Keratinocyte (primary cell): Measurements from ENCODE around the gene MAPKAPK3. TPM values are rescaled to one million over a fixed set of nuclear protein-coding genes. Genes with fewer than 3 reads are reported as not detected.

Source experiments
- DNase-seq: peaks from one replicate; pipeline ENCODE4 v3.0.0-alpha.2; 2011; ENCODE audit warnings: low read depth, missing footprints, low spot score
- FAIRE-seq: peaks from 2 replicates; lab custom pipeline; 2011; peaks lifted over from hg19 to GRCh38; lab: Jason Lieb, UNC
- H2AFZ ChIP-seq: 2 replicates; pipeline ENCODE4 v1.6.0; 2012; ENCODE audit warnings: low read length, control low read depth, inconsistent platforms; ENCODE audit not compliant: control insufficient read depth
- H3K27ac ChIP-seq: 2 replicates; pipeline ENCODE4 v1.5.1; 2011; ENCODE audit warnings: low read length; ENCODE audit not compliant: control insufficient read depth, insufficient read depth
- H3K27me3 ChIP-seq: 3 replicates; pipeline ENCODE4 v1.6.0; 2011; ENCODE audit warnings: low read length; ENCODE audit not compliant: control insufficient read depth, insufficient read depth; ENCODE audit errors: extremely low read depth
- H3K36me3 ChIP-seq, 2 experiments: 2 replicates in 1 of 2; 3 replicates in 1 of 2; pipeline ENCODE4 v1.5.1; 2011; ENCODE audit warnings: low read length in 2 of 2, mild to moderate bottlenecking in 1 of 2; ENCODE audit not compliant: control insufficient read depth in 2 of 2, insufficient read depth in 2 of 2; ENCODE audit errors: extremely low read depth in 1 of 2
- H3K4me1 ChIP-seq: 3 replicates; pipeline ENCODE4 v1.5.1; 2011; ENCODE audit warnings: low read length; ENCODE audit not compliant: control insufficient read depth, insufficient read depth; ENCODE audit errors: extremely low read depth
- H3K4me2 ChIP-seq: 3 replicates; pipeline ENCODE4 v1.6.0; 2011; ENCODE audit warnings: low read depth, low read length; ENCODE audit not compliant: control insufficient read depth, insufficient read depth; ENCODE audit errors: extremely low read depth
- H3K4me3 ChIP-seq, 3 experiments: fragments of 200-600 bp in 1 of 3; sonication (generic) in 1 of 3; 2 replicates in 2 of 3; 3 replicates in 1 of 3; pipeline ENCODE4 v1.5.1; 2011 to 2016; ENCODE audit warnings: low read length in 3 of 3, mild to moderate bottlenecking in 3 of 3, control low read depth in 2 of 3, inconsistent platforms in 1 of 3, low read depth in 1 of 3, mixed read lengths in 1 of 3, mixed run types in 1 of 3, moderate library complexity in 1 of 3; ENCODE audit not compliant: control insufficient read depth in 2 of 3, insufficient read depth in 2 of 3; ENCODE audit errors: extremely low read depth in 1 of 3
- H3K79me2 ChIP-seq: 2 replicates; pipeline ENCODE4 v1.6.0; 2012; ENCODE audit warnings: low read length; ENCODE audit not compliant: control insufficient read depth, insufficient read depth
- H3K9ac ChIP-seq: 3 replicates; pipeline ENCODE4 v1.6.0; 2011; ENCODE audit warnings: low read length; ENCODE audit not compliant: control insufficient read depth, insufficient read depth; ENCODE audit errors: extremely low read depth
- H3K9me1 ChIP-seq: 3 replicates; pipeline ENCODE4 v1.6.0; 2011; ENCODE audit warnings: low read length; ENCODE audit not compliant: control insufficient read depth, insufficient read depth; ENCODE audit errors: extremely low read depth
- H3K9me3 ChIP-seq: 2 replicates; pipeline ENCODE4 v1.5.1; 2012; ENCODE audit warnings: low read depth, low read length; ENCODE audit not compliant: control insufficient read depth
- H4K20me1 ChIP-seq: 3 replicates; pipeline ENCODE4 v1.6.0; 2011; ENCODE audit warnings: low read length; ENCODE audit not compliant: control insufficient read depth, insufficient read depth; ENCODE audit errors: extremely low read depth
- EZH2 ChIP-seq: IDR thresholded peaks from one replicate; pipeline ENCODE4 v1.6.1; 2012; ENCODE audit warnings: inconsistent platforms, mild to moderate bottlenecking, low read length, moderate library complexity
- dilution Hi-C: fragments of 300-500 bp; cut with MboI; formaldehyde crosslinking; loops from one replicate; pipeline ENCODE4 v1.7.0; 2020; ENCODE audit warnings: low sequenced_read_pairs; ENCODE audit not compliant: extremely low pct_ligation_motif_present
- polyA plus RNA-seq, 5 experiments: library from polyadenylated mRNA; depleted of rRNA in 3 of 5; stranded (reverse) in 3 of 5; stranded (forward) in 1 of 5; unstranded in 1 of 5; fragments of >200 nt; gene quantifications; 1 replicate in 1 of 5; 2 replicates in 3 of 5; 3 replicates in 1 of 5; pipeline versions ENCODE4 v1.2.1 to v1.2.3, GENCODE V29; 2011 to 2012; ENCODE audit warnings: missing spikeins in 2 of 5, low read depth in 1 of 5, low replicate concordance in 1 of 5
- TF ChIP-seq, protein P1 (sequence below), 3 experiments: IDR thresholded peaks in 1 of 3; conservative IDR thresholded peaks in 1 of 3; optimal IDR thresholded peaks in 1 of 3; 2 replicates in 2 of 3; 3 replicates in 1 of 3; pipeline versions ENCODE3 to v1.5.1; 2011; ENCODE audit warnings: low read length in 3 of 3, mild to moderate bottlenecking in 3 of 3, moderate library complexity in 2 of 3, control low read depth in 1 of 3, inconsistent platforms in 1 of 3; ENCODE audit not compliant: insufficient read depth in 2 of 3; ENCODE audit errors: extremely low read depth in 1 of 3

MAPKAPK3 gene
- polyA plus RNA-seq, 1 donor (not counting 4 experiments of a cell fraction or from before 2014, with no cell fraction given): 134 TPM

DNA sequence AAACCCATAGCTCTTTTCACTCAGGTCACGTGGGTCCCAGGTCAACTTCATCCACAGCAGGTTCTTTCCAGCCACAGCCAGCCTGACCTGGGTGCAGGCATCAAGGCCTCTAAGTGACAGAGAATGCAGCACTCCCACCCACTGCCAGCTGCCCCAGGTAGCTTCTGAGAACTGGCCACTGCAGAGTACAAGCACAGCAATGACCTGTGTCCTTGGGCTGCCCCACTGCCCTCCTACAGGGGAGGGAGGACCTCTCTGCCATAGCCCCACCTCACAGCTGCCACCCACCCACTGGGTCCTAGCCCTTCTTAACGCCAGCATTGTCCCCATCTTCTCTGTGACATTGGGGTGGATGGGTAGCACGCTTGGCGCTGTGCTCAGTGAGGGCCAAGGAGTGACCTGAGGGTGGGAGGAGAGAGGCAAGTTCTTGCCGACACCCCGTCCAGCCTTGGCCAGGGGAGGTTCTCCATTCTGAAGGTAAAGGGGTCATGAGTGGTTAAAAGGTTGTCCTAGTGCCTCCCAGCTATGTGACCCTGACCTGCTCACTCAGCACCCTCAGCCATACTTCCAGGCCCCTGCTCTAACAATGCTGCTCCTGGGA lies 17.7 kb upstream of the MAPKAPK3 start:
- Histone ChIP-seq H2AFZ (no peak overlapping the region), H3K36me3 (no peaks in the 10 kb centered on the region), H4K20me1 (no peaks in the 10 kb centered on the region), H3K9me1 (no peaks in the 10 kb centered on the region), H3K4me1 (peaks cover 33% of the 10 kb centered on the region), H3K4me3 (no peak overlapping the region), H3K4me2 (no peak overlapping the region), H3K9ac (no peak overlapping the region), H3K27me3 (no peaks in the 10 kb centered on the region), H3K27ac (no peak overlapping the region), H3K79me2 (no peaks in the 10 kb centered on the region), H3K9me3 (no peaks in the 10 kb centered on the region)
- FAIRE-seq (no peak), DNase-seq (no peak)
- dilution Hi-C loops: no loop called here
- TF ChIP-seq, protein P1, sequence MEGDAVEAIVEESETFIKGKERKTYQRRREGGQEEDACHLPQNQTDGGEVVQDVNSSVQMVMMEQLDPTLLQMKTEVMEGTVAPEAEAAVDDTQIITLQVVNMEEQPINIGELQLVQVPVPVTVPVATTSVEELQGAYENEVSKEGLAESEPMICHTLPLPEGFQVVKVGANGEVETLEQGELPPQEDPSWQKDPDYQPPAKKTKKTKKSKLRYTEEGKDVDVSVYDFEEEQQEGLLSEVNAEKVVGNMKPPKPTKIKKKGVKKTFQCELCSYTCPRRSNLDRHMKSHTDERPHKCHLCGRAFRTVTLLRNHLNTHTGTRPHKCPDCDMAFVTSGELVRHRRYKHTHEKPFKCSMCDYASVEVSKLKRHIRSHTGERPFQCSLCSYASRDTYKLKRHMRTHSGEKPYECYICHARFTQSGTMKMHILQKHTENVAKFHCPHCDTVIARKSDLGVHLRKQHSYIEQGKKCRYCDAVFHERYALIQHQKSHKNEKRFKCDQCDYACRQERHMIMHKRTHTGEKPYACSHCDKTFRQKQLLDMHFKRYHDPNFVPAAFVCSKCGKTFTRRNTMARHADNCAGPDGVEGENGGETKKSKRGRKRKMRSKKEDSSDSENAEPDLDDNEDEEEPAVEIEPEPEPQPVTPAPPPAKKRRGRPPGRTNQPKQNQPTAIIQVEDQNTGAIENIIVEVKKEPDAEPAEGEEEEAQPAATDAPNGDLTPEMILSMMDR (optimal IDR thresholded peaks at IDR 0.05 in 1 of 3, IDR thresholded peaks at IDR 0.05 in 1 of 3, conservative IDR thresholded peaks at IDR 0.05 in 1 of 3; ENCODE audit: extremely low read depth in 1 of 3, insufficient read depth in 2 of 3, low read length in 3 of 3): no peak
- no peak for TF ChIP-seq EZH2

DNA sequence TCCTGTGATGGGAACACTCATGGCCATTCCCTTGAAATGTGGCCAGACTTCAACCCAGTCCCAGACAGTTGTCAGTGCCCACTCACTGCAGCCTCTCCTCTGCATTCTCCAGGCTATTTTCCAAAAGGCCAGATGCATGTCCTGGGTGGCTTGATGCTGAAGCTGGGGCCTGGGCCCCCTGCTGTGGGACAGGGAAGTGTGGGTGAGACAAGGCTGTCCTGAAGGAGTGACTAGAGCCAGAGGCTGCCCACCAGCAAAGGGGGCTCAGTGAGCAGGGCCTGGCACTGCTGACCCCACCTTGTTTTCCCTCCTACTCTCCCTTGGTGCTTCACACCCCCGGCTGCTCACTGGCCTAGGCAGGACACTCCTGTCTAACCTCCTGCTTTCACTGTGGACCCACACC lies 17.2 kb upstream of the MAPKAPK3 start:
- H3K9me1 ChIP-seq: no peaks in the 10 kb centered on the region
- peaks cover 33% of the 10 kb centered on the region for H3K4me1 ChIP-seq
- H3K27ac ChIP-seq: no peak overlapping the region
- H3K4me2 ChIP-seq: no peak overlapping the region
- dilution Hi-C loops: loop anchor here (25.0 kb wide), 1 partner anchor 788 kb away; the partner anchor contains the start of genes MANF and RBM15B
- H3K36me3 ChIP-seq: no peaks in the 10 kb centered on the region
- H3K9me3 ChIP-seq: no peaks in the 10 kb centered on the region
- H3K9ac ChIP-seq: no peak overlapping the region
- DNase-seq: no peak
- no peak overlapping the region for H2AFZ ChIP-seq
- no peak overlapping the region for H3K4me3 ChIP-seq
- H3K27me3 ChIP-seq: no peaks in the 10 kb centered on the region
- H4K20me1 ChIP-seq: no peaks in the 10 kb centered on the region
- FAIRE-seq: no peak
- no peaks in the 10 kb centered on the region for H3K79me2 ChIP-seq
- TF ChIP-seq EZH2: no peak
- TF ChIP-seq, protein P1 (optimal IDR thresholded peaks at IDR 0.05 in 1 of 3, IDR thresholded peaks at IDR 0.05 in 1 of 3, conservative IDR thresholded peaks at IDR 0.05 in 1 of 3; ENCODE audit: extremely low read depth in 1 of 3, insufficient read depth in 2 of 3, low read length in 3 of 3): no peak
